ENCODE measurements around the gene EEF1AKMT2. TPM values are rescaled to one million over a fixed set of nuclear protein-coding genes. Genes with fewer than 3 reads are reported as not detected.

Gene EEF1AKMT2
- total and polyA plus RNA-seq, 9 donors: 11.9 to 25.8 (median 20.5) TPM

GRCh38 chr10:124745252-124745651 lies 46.4 kb downstream of the EEF1AKMT2 start:
- WGBS, 3 donors: 44 to 54% (median 46%) methylated on average over 4 of the region's 4 CpGs
- intact Hi-C loops (cut with DNase I): loop anchor here in 1 of 4 donors (2.0 kb wide), 1 partner anchor 214 kb away; no protein-coding TSS in a partner anchor
- H3K27ac ChIP-seq: peak overlapping the region in 1 of 2 donors; percentile 78
- no peak for DNase-seq
- no peaks in the 10 kb centered on the region for H3K36me3 ChIP-seq
- TF ChIP-seq CTCF (IDR thresholded peaks at IDR 0.05): no peak
- H3K4me1 ChIP-seq (ENCODE audit: insufficient read depth): peaks cover 10% of the 10 kb centered on the region
- no peaks in the 10 kb centered on the region for H3K9me3 ChIP-seq
- no peaks in the 10 kb centered on the region for H3K27me3 ChIP-seq
- H3K4me3 ChIP-seq: no peak overlapping the region

- Histone ChIP-seq H3K4me1 (ENCODE audit: insufficient read depth) (peaks cover 13% of the 10 kb centered on the region), H3K27ac (peak within 1 kb of the TSS; percentile 64 to 78), H3K4me3 (peak within 1 kb of the TSS; percentile 72), H3K36me3 (no peaks in the 10 kb centered on the region), H3K9me3 (no peaks in the 10 kb centered on the region), H3K27me3 (no peaks in the 10 kb centered on the region)
- intact Hi-C loops (cut with DNase I): loop anchor here (2.0 to 5.0 kb wide), 6 partner anchors 42 to 214 kb away; no protein-coding TSS in a partner anchor
- 0 to 1% (median 1%) methylated on average over 31 to 100 of the region's 100 CpGs for WGBS, 3 donors
- no peak for TF ChIP-seq EP300 (IDR thresholded peaks at IDR 0.05)
- TF ChIP-seq POLR2A (IDR thresholded peaks at IDR 0.05): peak; percentile 13
- TF ChIP-seq CTCF (IDR thresholded peaks at IDR 0.05): peak in 2 of 3 donors; percentile 45 to 49
- DNase-seq: peak; percentile 81 to 90 (median 84)
Observed at GRCh38 chr10:124744102-124745050, 47.3 kb downstream of the EEF1AKMT2 start, which contains the start of gene FAM53B. Gene FAM53B, minus strand, starts transcription at chr10:124744378. Its CDS starts 37,665 bp downstream, at chr10:124706713.

GRCh38 chr10:124743191-124744101 lies 48.2 kb downstream of the EEF1AKMT2 start:
- TF ChIP-seq POLR2A (IDR thresholded peaks at IDR 0.05) (no peak), CTCF (IDR thresholded peaks at IDR 0.05) (no peak), EP300 (IDR thresholded peaks at IDR 0.05) (no peak)
- intact Hi-C loops (cut with DNase I): loop anchor here (2.0 to 5.0 kb wide), 6 partner anchors 41 to 213 kb away; no protein-coding TSS in a partner anchor
- DNase-seq: peak in 4 of 5 donors; percentile 54 to 70 (median 63)

More at GRCh38 chr10:124743191-124744101, 48.2 kb downstream of the EEF1AKMT2 start:
- 0 to 1% (median 0%) methylated on average over 74 to 101 of the region's 101 CpGs for WGBS, 3 donors
- Histone ChIP-seq H3K36me3 (no peaks in the 10 kb centered on the region), H3K4me3 (peak overlapping the region; percentile 72), H3K9me3 (no peaks in the 10 kb centered on the region), H3K4me1 (ENCODE audit: insufficient read depth) (peaks cover 17% of the 10 kb centered on the region), H3K27ac (peak overlapping the region; percentile 64 to 78), H3K27me3 (no peaks in the 10 kb centered on the region)
